Mucosa of descending colon (tissue), 3 donors: ENCODE measurements around the gene RPTOR. TPM values are rescaled to one million over a fixed set of nuclear protein-coding genes. Genes with fewer than 3 reads are reported as not detected.
A peak's percentile ranks its signal among the peaks of the same experiment; 100 is the strongest.

ENCODE experiments used
- ATAC-seq: fragments of 200-7000 bp; cut with Tn5 transposase; one replicate; pipeline ENCODE4 v1.9.1; 2020; ENCODE audit warnings: mild to moderate bottlenecking, moderate library complexity
- DNase-seq, 3 donors: peaks; one replicate each; pipeline ENCODE4 v3.0.0-alpha.2; 2020
- H3K36me3 ChIP-seq: fragments of 200-600 bp; one replicate; pipeline ENCODE4 v1.8.0; 2021; ENCODE audit warnings: low read depth, mild to moderate bottlenecking
- H3K4me1 ChIP-seq: fragments of 200-600 bp; one replicate; pipeline ENCODE4 v1.8.0; 2021; ENCODE audit warnings: low read depth, mild to moderate bottlenecking
- H3K4me3 ChIP-seq: fragments of 200-600 bp; one replicate; pipeline ENCODE4 v1.8.0; 2021; ENCODE audit warnings: mild to moderate bottlenecking
- H3K9me3 ChIP-seq: fragments of 200-600 bp; one replicate; pipeline ENCODE4 v1.8.0; 2021; ENCODE audit warnings: mild to moderate bottlenecking
- CTCF ChIP-seq: fragments of 200-600 bp; IDR thresholded peaks from one replicate; pipeline ENCODE4 v1.8.0; 2022; ENCODE audit warnings: antibody characterized with exemption, mild to moderate bottlenecking
- intact Hi-C, 2 donors: fragments of 100-400 bp; cut with DNase I in 1 of 2; cut with micrococcal nuclease in 1 of 2; formaldehyde crosslinking; loops; one replicate each; pipeline versions ENCODE4 v1.11.0 to v1.11.1; 2022; cut with DNase I, micrococcal nuclease
- total RNA-seq, 3 donors: library from RNA; stranded (reverse); fragmentation: NEBNext Ultra II Directional in 2 of 3; extraction: Animal tissue kit (Norgen Biotek cat#: 25700) in 2 of 3; gene quantifications; one replicate each; pipeline versions ENCODE4 v1.2.1 to v1.2.4, GENCODE V29; 2021 to 2023
- donor health status: DM: no; HTN: no; CAD: no; lungs with moderate emphysema.
- donor health status: DM: no; HTN: no; CAD: no.
- donor health status: DM: no; HTN: yes; CAD: no.

The RPTOR gene
- total RNA-seq, 3 donors from 2014 or later = 30.5 to 44.4 (median 37.2) TPM

- H3K36me3 ChIP-seq = no peaks in the 10 kb centered on the region
- H3K4me3 ChIP-seq = no peak overlapping the region
- intact Hi-C loops = no loop called here
- ATAC-seq (no peak), DNase-seq (no peak)
- H3K4me1 ChIP-seq = no peaks in the 10 kb centered on the region
- no peaks in the 10 kb centered on the region for H3K9me3 ChIP-seq
- TF ChIP-seq CTCF = no peak
These were observed 202.8 kb downstream of the RPTOR start for GRCh38 chr17:80747469-80747868.

- intact Hi-C loops = no loop called here
- no peak for TF ChIP-seq CTCF
- H3K4me3 ChIP-seq = no peak overlapping the region
- H3K36me3 ChIP-seq = no peaks in the 10 kb centered on the region
- ATAC-seq (no peak), DNase-seq (no peak)
- H3K4me1 ChIP-seq = no peaks in the 10 kb centered on the region
- H3K9me3 ChIP-seq = no peaks in the 10 kb centered on the region
These were observed 205.0 kb downstream of the RPTOR start for GRCh38 chr17:80749611-80750010.

- H3K36me3 ChIP-seq = no peaks in the 10 kb centered on the region
- ATAC-seq (no peak), DNase-seq (no peak)
- no peaks in the 10 kb centered on the region for H3K4me1 ChIP-seq
- H3K9me3 ChIP-seq = no peaks in the 10 kb centered on the region
- no peak for TF ChIP-seq CTCF
- intact Hi-C loops = no loop called here
- H3K4me3 ChIP-seq = no peak overlapping the region
These were observed 205.6 kb downstream of the RPTOR start for GRCh38 chr17:80750263-80750662.

- ATAC-seq = peak; percentile 20
- no peak for TF ChIP-seq CTCF
- no peaks in the 10 kb centered on the region for H3K4me1 ChIP-seq
- no peaks in the 10 kb centered on the region for H3K9me3 ChIP-seq
- DNase-seq = peak in 1 of 3 donors; percentile 26
- intact Hi-C loops = no loop called here
- no peaks in the 10 kb centered on the region for H3K36me3 ChIP-seq
- H3K4me3 ChIP-seq = no peak overlapping the region
These were observed 206.7 kb downstream of the RPTOR start for GRCh38 chr17:80751070-80751945.

GRCh38 chr17:80751946-80752581 is 207.4 kb downstream of the RPTOR start:
- TF ChIP-seq CTCF = no peak
- H3K4me3 ChIP-seq = no peak overlapping the region
- ATAC-seq (no peak), DNase-seq (no peak)
- intact Hi-C loops = no loop called here
- H3K36me3 ChIP-seq = no peaks in the 10 kb centered on the region
- H3K9me3 ChIP-seq = no peaks in the 10 kb centered on the region
- no peaks in the 10 kb centered on the region for H3K4me1 ChIP-seq
